ENCODE results near the gene SKIDA1. TPM values are rescaled to one million over a fixed set of nuclear protein-coding genes. Genes with fewer than 3 reads are reported as not detected.

Gene SKIDA1
- total RNA-seq, 2 donors from 2014 or later = 6.4 to 12.0 TPM

- H3K9ac ChIP-seq (ENCODE audit: extremely low read depth, low read length, poor library complexity, severe bottlenecking) = no peak overlapping the region
- TF ChIP-seq, protein P1, sequence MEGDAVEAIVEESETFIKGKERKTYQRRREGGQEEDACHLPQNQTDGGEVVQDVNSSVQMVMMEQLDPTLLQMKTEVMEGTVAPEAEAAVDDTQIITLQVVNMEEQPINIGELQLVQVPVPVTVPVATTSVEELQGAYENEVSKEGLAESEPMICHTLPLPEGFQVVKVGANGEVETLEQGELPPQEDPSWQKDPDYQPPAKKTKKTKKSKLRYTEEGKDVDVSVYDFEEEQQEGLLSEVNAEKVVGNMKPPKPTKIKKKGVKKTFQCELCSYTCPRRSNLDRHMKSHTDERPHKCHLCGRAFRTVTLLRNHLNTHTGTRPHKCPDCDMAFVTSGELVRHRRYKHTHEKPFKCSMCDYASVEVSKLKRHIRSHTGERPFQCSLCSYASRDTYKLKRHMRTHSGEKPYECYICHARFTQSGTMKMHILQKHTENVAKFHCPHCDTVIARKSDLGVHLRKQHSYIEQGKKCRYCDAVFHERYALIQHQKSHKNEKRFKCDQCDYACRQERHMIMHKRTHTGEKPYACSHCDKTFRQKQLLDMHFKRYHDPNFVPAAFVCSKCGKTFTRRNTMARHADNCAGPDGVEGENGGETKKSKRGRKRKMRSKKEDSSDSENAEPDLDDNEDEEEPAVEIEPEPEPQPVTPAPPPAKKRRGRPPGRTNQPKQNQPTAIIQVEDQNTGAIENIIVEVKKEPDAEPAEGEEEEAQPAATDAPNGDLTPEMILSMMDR (conservative IDR thresholded peaks at IDR 0.05) = no peak
- H3K4me3 ChIP-seq (ENCODE audit: low read length) = peak overlapping the region; percentile 26
- no peak overlapping the region for H3K27ac ChIP-seq (ENCODE audit: low read depth, low read length)
- WGBS, 2 experiments (ENCODE audit: insufficient coverage in 1 of 2, insufficient read length in 1 of 2) = 94 to 99% methylated on average over 3 of the region's 3 CpGs
- Mint-ChIP-seq H3K4me3 (no peak overlapping the region), H3K4me1 (peaks cover 25% of the 10 kb centered on the region), H3K9me3 (no peaks in the 10 kb centered on the region), H3K27me3 (ENCODE audit: insufficient read depth) (peaks cover under 1% of the 10 kb centered on the region), H3K27ac (no peak overlapping the region), H3K36me3 (ENCODE audit: low read depth) (peaks cover 9% of the 10 kb centered on the region)
- H3K9me3 ChIP-seq (ENCODE audit: control insufficient read depth, low read length) = no peaks in the 10 kb centered on the region
- peaks cover 7% of the 10 kb centered on the region for H3K4me1 ChIP-seq (ENCODE audit: control insufficient read depth, insufficient read depth, low read length)
- no peaks in the 10 kb centered on the region for H3K27me3 ChIP-seq (ENCODE audit: control insufficient read depth, insufficient read depth, low read length, poor library complexity, severe bottlenecking)
- peaks cover 21% of the 10 kb centered on the region for H3K36me3 ChIP-seq (ENCODE audit: control insufficient read depth, insufficient read depth, low read length)
- no peak for DNase-seq
These were observed 33.1 kb downstream of the SKIDA1 start for GRCh38 chr10:21492421-21492820.

DNA sequence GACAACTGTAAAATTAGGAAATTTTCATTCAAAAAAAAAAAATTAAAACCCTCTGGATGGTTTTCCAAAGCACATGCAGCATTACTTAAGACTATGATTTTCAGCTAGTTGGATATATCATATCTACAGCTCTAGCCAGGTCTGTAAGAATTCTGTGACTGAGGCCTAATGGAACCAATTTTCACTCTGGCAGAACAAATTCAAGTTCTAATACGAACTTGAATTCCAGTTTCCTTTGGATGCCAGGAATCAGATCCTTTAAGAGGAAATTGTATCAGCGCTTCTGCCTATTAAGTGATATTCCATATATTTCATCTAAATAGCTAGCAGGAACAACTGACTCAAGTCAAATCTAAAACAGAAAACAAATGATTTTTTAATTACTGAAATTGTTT is 34.8 kb downstream of the SKIDA1 start:
- Mint-ChIP-seq H3K4me1 (peaks cover 24% of the 10 kb centered on the region), H3K27me3 (ENCODE audit: insufficient read depth) (no peaks in the 10 kb centered on the region), H3K36me3 (ENCODE audit: low read depth) (peaks cover 12% of the 10 kb centered on the region), H3K27ac (no peak overlapping the region), H3K4me3 (no peak overlapping the region), H3K9me3 (no peaks in the 10 kb centered on the region)
- Histone ChIP-seq H3K9me3 (ENCODE audit: control insufficient read depth, low read length) (no peaks in the 10 kb centered on the region), H3K36me3 (ENCODE audit: control insufficient read depth, insufficient read depth, low read length) (peaks cover 24% of the 10 kb centered on the region), H3K4me1 (ENCODE audit: control insufficient read depth, insufficient read depth, low read length) (peaks cover 7% of the 10 kb centered on the region), H3K27ac (ENCODE audit: low read depth, low read length) (no peak overlapping the region), H3K27me3 (ENCODE audit: control insufficient read depth, insufficient read depth, low read length, poor library complexity, severe bottlenecking) (no peaks in the 10 kb centered on the region), H3K4me3 (ENCODE audit: low read length) (no peak overlapping the region), H3K9ac (ENCODE audit: extremely low read depth, low read length, poor library complexity, severe bottlenecking) (no peak overlapping the region)
- 91% methylated on average over 2 of the region's 2 CpGs; no CpG with 5 or more reads in 1 of the 2 experiments for WGBS, 2 experiments (ENCODE audit: insufficient coverage in 1 of 2, insufficient read length in 1 of 2)
- no peak for DNase-seq
- TF ChIP-seq, protein P1 (conservative IDR thresholded peaks at IDR 0.05) = no peak

DNA sequence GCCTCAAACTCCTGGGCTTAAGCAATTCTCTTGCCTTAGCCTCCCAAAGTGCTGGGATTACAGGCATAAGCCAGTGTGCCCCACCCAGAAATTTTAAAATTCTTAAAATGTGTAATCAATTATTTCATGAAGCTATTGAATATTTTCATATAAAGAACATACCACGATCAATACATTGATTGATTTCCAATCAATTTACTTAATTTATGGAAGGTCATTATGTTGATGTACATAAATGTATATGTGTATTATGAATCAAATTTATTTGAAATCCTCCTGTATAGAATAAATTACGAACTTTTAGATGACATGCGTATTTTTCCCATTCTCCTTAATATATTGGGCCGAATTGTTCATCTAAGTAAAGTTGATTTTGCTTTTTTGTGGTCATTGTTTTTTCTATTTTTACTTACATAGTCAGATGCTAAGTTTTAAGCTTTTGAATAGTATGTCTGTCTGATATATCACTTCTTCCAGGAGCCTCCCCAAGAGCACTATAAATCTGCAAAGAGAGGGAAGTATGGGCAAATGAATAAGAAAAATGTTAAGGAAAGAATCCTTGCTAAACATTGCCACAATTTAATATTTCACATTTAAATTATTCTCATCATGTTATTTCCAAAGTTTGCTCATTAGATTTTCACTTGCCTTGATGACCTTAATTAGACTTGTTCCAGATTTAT is 35.3 kb downstream of the SKIDA1 start:
- H3K4me1 Mint-ChIP-seq = peaks cover 24% of the 10 kb centered on the region
- Histone ChIP-seq H3K9ac (ENCODE audit: extremely low read depth, low read length, poor library complexity, severe bottlenecking) (no peak overlapping the region), H3K4me3 (ENCODE audit: low read length) (no peak overlapping the region), H3K27me3 (ENCODE audit: control insufficient read depth, insufficient read depth, low read length, poor library complexity, severe bottlenecking) (no peaks in the 10 kb centered on the region), H3K9me3 (ENCODE audit: control insufficient read depth, low read length) (no peaks in the 10 kb centered on the region), H3K4me1 (ENCODE audit: control insufficient read depth, insufficient read depth, low read length) (peaks cover 7% of the 10 kb centered on the region), H3K27ac (ENCODE audit: low read depth, low read length) (no peak overlapping the region), H3K36me3 (ENCODE audit: control insufficient read depth, insufficient read depth, low read length) (peaks cover 24% of the 10 kb centered on the region)
- no peak overlapping the region for H3K4me3 Mint-ChIP-seq
- no peaks in the 10 kb centered on the region for H3K9me3 Mint-ChIP-seq
- H3K36me3 Mint-ChIP-seq (ENCODE audit: low read depth) = peaks cover 12% of the 10 kb centered on the region
- no peak for DNase-seq
- 100% methylated on average over 2 of the region's 4 CpGs; no CpG with 5 or more reads in 1 of the 2 experiments for WGBS, 2 experiments (ENCODE audit: insufficient coverage in 1 of 2, insufficient read length in 1 of 2)
- H3K27ac Mint-ChIP-seq = no peak overlapping the region
- TF ChIP-seq, protein P1 (conservative IDR thresholded peaks at IDR 0.05) = no peak
- no peaks in the 10 kb centered on the region for H3K27me3 Mint-ChIP-seq (ENCODE audit: insufficient read depth)
